HepG2 (cell line): Measurements from ENCODE around the gene PRR11.
"Not testable (repeated sequence)": the region's sequence is repeated elsewhere in the genome, so short reads cannot be mapped to it uniquely, and the experiment has no call there.

ENCODE experiments used
- BHLHE40 ChIP-seq: IDR thresholded peaks from 2 replicates; pipeline ENCODE4 v1.6.1; 2011; ENCODE audit warnings: low read length, improper control_type of control experiment
- CHCHD3 ChIP-seq: sonication (generic); formaldehyde crosslinking; IDR thresholded peaks from 2 replicates; pipeline ENCODE4 v1.8.0; 2022; ENCODE audit warnings: mild to moderate bottlenecking, missing genetic modification reagents, moderate library complexity
- ELF1 ChIP-seq: sonication (generic); formaldehyde crosslinking; IDR thresholded peaks from 2 replicates; pipeline ENCODE4 v1.4.0; 2020; ENCODE audit warnings: missing genetic modification reagents
- EP300 ChIP-seq, 3 experiments: sonication (generic) in 1 of 3; formaldehyde crosslinking in 1 of 3; IDR thresholded peaks; 2 replicates each; pipeline versions ENCODE4 v1.5.1 to v1.6.1; 2011 to 2020; ENCODE audit warnings: low read depth in 2 of 3, low read length in 2 of 3, borderline replicate concordance in 1 of 3, improper control_type of control experiment in 1 of 3, mild to moderate bottlenecking in 1 of 3, missing genetic modification reagents in 1 of 3, moderate library complexity in 1 of 3
- HOXA9 ChIP-seq: sonication (generic); formaldehyde crosslinking; IDR thresholded peaks from 2 replicates; pipeline ENCODE4 v1.8.1; 2022; ENCODE audit warnings: missing genetic modification reagents, mild to moderate bottlenecking, moderate library complexity, borderline replicate concordance
- JUN ChIP-seq: sonication (generic); formaldehyde crosslinking; IDR thresholded peaks from 2 replicates; pipeline ENCODE4 v1.4.0; 2020; ENCODE audit warnings: mild to moderate bottlenecking, missing genetic modification reagents
- POLR2A ChIP-seq, 2 experiments: IDR thresholded peaks; 2 replicates each; pipeline ENCODE4 v1.6.1; 2011; ENCODE audit warnings: low read depth in 2 of 2, low read length in 2 of 2, mild to moderate bottlenecking in 1 of 2, moderate library complexity in 1 of 2; ENCODE audit not compliant: insufficient read depth in 1 of 2
- ZBTB38 ChIP-seq: sonication (generic); formaldehyde crosslinking; IDR thresholded peaks from 2 replicates; pipeline ENCODE4 v1.5.1; 2020; ENCODE audit warnings: mild to moderate bottlenecking, missing genetic modification reagents
- ZNF121 ChIP-seq: sonication (generic); formaldehyde crosslinking; IDR thresholded peaks from 2 replicates; pipeline ENCODE4 v1.5.0; 2020; ENCODE audit warnings: mild to moderate bottlenecking, missing genetic modification reagents
- ZNF3 ChIP-seq: IDR thresholded peaks from 2 replicates; pipeline ENCODE4 v1.7.0; 2017; ENCODE audit warnings: inconsistent platforms
- TF ChIP-seq, protein P1 (sequence below): sonication (generic); formaldehyde crosslinking; IDR thresholded peaks from 2 replicates; pipeline ENCODE4 v1.5.0; 2020; ENCODE audit warnings: mild to moderate bottlenecking, missing genetic modification reagents, moderate library complexity

DNA sequence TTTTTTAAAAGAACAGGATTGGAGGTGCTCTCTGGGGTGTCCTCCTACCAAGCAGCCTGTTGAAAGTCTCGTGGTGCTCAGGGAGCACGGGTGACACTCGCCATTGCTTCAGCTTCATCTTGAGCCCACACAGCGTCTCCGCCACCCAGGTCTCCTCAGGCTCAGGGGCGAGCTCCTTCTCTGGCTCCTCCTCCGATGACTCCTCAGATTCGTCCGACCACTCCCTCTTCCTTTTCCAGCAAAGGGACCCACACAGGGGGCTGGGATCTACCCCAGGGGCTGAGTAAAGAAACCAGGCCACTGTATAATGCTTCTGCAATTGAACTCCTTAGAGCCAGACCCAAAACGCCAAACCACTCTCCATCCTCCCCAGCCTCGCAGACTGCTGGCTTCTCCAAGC is 24.1 kb downstream of the PRR11 start:
- TF ChIP-seq ZBTB38 (CRISPR knock-in tag); CHCHD3 (CRISPR knock-in tag); ZNF3 (CRISPR knock-in tag); POLR2A (IDR thresholded peaks at IDR 0.05; ENCODE audit: insufficient read depth in 1 of 2, low read depth in 2 of 2, low read length in 2 of 2); ZNF121 (CRISPR knock-in tag); JUN (CRISPR knock-in tag); ELF1 (CRISPR knock-in tag); HOXA9; EP300 (IDR thresholded peaks at IDR 0.05; ENCODE audit: low read depth in 2 of 2, low read length in 2 of 2); EP300 (CRISPR knock-in tag; IDR thresholded peaks at IDR 0.05; ENCODE audit: borderline replicate concordance); BHLHE40: not testable (repeated sequence)
- TF ChIP-seq, protein P1, sequence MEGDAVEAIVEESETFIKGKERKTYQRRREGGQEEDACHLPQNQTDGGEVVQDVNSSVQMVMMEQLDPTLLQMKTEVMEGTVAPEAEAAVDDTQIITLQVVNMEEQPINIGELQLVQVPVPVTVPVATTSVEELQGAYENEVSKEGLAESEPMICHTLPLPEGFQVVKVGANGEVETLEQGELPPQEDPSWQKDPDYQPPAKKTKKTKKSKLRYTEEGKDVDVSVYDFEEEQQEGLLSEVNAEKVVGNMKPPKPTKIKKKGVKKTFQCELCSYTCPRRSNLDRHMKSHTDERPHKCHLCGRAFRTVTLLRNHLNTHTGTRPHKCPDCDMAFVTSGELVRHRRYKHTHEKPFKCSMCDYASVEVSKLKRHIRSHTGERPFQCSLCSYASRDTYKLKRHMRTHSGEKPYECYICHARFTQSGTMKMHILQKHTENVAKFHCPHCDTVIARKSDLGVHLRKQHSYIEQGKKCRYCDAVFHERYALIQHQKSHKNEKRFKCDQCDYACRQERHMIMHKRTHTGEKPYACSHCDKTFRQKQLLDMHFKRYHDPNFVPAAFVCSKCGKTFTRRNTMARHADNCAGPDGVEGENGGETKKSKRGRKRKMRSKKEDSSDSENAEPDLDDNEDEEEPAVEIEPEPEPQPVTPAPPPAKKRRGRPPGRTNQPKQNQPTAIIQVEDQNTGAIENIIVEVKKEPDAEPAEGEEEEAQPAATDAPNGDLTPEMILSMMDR (CRISPR knock-in tag): not testable (repeated sequence)
